ENCODE results near the gene KLLN. TPM values are rescaled to one million over a fixed set of nuclear protein-coding genes. Genes with fewer than 3 reads are reported as not detected.
A peak's percentile ranks its signal among the peaks of the same experiment; 100 is the strongest.

The KLLN gene
- total and polyA plus RNA-seq, 9 of the 15 experiments (the other 6 are each of a cell fraction or from before 2014, with no cell fraction given), result 0.07 to 0.40 (median 0.25) TPM

GRCh38 chr10:87878664-87879459, 15.5 kb upstream of the KLLN start (continued):
- TF ChIP-seq CLOCK (CRISPR knock-in tag; IDR thresholded peaks at IDR 0.05; ENCODE audit: borderline replicate concordance) (no peak), L3MBTL2 (IDR thresholded peaks at IDR 0.05) (0 out of 2 replicates have a peak, but pooled peaks have one; percentile 18), MAFK (IDR thresholded peaks at IDR 0.05; ENCODE audit: low read length) (peak; percentile 86), HDAC3 (IDR thresholded peaks at IDR 0.05; ENCODE audit: borderline replicate concordance, partially characterized antibody) (peak; percentile 15), RBFOX2 (IDR thresholded peaks at IDR 0.05; ENCODE audit: low read depth, low read length) (no peak), CBFA2T3 (IDR thresholded peaks at IDR 0.05) (peak; percentile 95), AFF1 (IDR thresholded peaks at IDR 0.05; ENCODE audit: low read depth in 1 of 2, partially characterized antibody in 2 of 2) (peak; percentile 47 to 48), CBX3 (IDR thresholded peaks at IDR 0.05; ENCODE audit: borderline replicate concordance in 1 of 2, low read length in 2 of 2) (0 out of 3 replicates have a peak, but pooled peaks of 1 of the 2 experiments have one; percentile 30), ETV1 (tag; conservative IDR thresholded peaks at IDR 0.05; ENCODE audit: low read depth) (peak; percentile 83), ZKSCAN8 (CRISPR knock-in tag; IDR thresholded peaks at IDR 0.05) (no peak), POLR2H (tag; IDR thresholded peaks at IDR 0.05; ENCODE audit: low read depth) (peak; percentile 27), FOXA3 (CRISPR knock-in tag; conservative IDR thresholded peaks at IDR 0.05 in 1 of 2, IDR thresholded peaks at IDR 0.05 in 1 of 2) (peak in 1 of 2 experiments; percentile 32; a peak in 1 of 4 replicates), PHB2 (IDR thresholded peaks at IDR 0.05; ENCODE audit: low read depth) (peak; percentile 64; the same call in 1 of the 2 replicates)
